NCI-H187 treated with DMSO at 0.1 percent for 48 hours (cell line): ENCODE measurements around the gene LHFPL6.

Source experiments
- DNase-seq: peaks from one replicate; lab custom pipeline; 2025; lab: John Stamatoyannopoulos, UW

Gene LHFPL6

DNA sequence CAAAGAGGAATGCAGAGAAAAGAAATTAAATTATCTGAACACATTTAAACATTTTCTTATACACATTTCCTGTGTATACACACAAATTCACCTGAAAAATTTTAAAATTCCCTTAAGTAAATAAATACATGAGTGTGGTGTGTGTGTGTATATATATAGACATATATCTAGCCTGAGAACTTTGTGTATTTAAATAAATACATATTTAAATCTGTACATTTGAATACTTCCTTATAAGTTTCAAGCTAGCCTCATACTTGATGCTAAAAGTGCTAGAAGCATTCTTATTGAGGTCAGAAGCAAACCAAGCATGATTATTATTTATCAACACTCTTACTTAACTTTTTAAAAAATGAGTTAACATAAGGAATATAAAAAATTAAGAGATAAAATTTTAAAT is 304.0 kb downstream of the LHFPL6 start:
- DNase-seq = no peak

DNA sequence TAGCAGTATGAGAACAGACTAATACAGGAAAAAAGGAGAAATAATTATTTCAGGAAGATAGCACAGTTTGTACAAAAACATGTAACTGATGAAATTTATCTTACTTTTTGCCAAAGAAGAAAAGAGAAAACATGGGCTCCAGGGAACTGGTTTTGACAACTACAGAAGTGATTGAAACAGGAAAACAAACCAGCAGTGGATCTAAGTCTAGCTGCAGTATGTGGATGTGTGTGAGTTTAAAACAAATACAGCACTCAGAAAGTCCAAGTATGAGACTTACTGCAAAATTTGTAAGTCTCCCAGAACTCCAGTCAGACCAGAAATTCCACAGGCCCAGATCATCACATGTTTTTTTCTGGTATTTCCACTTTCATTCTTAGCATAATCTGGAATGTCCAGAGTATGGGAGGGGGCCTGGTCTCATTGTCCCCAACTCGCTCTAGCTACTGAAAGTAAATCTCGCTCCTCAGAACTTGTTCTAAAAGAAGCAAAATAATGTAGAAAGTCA is 305.3 kb downstream of the LHFPL6 start:
- no peak for DNase-seq

DNA sequence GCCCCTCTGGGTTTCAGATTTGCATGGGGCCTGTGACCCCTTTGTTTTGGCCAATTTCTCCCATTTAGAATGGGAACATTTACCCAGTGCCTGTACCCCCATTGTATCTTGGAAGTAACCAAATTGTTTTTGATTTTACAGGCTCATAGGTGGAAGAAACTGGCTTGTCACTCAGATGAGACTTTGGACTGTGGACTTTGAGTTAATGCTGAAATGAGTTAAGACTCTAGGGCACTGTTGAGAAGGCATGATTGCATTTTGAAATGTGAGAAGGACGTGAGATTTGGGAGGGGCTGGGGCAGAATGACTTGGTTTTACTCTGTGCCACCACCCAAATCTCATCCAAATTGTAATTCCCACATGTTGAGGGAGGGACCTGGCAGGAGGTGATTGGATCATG is 306.0 kb downstream of the LHFPL6 start:
- DNase-seq = no peak

DNA sequence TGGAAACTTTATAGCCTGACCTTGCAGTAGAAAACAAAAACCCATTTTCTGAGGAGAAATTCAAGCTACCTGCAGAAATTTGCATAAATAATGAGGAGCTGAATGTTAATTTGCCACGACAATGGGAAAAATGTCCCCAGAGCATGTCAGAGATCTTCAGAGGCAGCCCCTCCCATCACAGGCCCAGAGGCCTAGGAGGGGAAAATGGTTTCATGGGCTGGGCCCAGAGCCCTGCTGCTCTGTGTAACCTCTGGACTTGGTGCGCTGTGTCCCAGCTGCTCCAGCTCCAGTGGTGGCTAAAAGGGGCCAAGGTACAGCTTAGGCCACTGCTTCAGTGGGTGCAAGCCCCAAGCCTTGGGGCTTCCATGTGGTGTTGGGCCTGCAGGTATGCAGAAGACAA is 306.8 kb downstream of the LHFPL6 start:
- DNase-seq = no peak
